GM23338 (cell line): Measurements from ENCODE around the gene UST. TPM values are rescaled to one million over a fixed set of nuclear protein-coding genes. Genes with fewer than 3 reads are reported as not detected.

ENCODE experiments used
- ATAC-seq: fragments of 200-7000 bp; cut with Tn5 transposase; 3 replicates; pipeline ENCODE4 v1.9.1; 2020
- DNase-seq: peaks from one replicate; pipeline ENCODE4 v3.0.0-alpha.2; 2015; ENCODE audit warnings: low spot score
- H2AFZ ChIP-seq: fragments of 200-600 bp; sonication (generic); 2 replicates; pipeline ENCODE4 v1.8.0; 2016; ENCODE audit warnings: antibody characterized with exemption, mild to moderate bottlenecking, moderate library complexity
- H3F3A ChIP-seq: fragments of 200-600 bp; sonication (generic); replicated peaks from 2 replicates; pipeline ENCODE4 v1.8.0; 2017; ENCODE audit warnings: antibody characterized with exemption, mixed run types, low read depth
- H3K27ac ChIP-seq: fragments of 200-600 bp; sonication (generic); 2 replicates; pipeline ENCODE4 v1.6.1; 2016; ENCODE audit warnings: low read depth
- H3K27me3 ChIP-seq: fragments of 200-600 bp; sonication (generic); 2 replicates; pipeline ENCODE4 v1.8.0; 2016; ENCODE audit warnings: mild to moderate bottlenecking, mixed run types, moderate library complexity; ENCODE audit not compliant: insufficient read depth
- H3K36me3 ChIP-seq: fragments of 200-600 bp; sonication (generic); 2 replicates; pipeline ENCODE4 v1.8.0; 2016; ENCODE audit warnings: mild to moderate bottlenecking; ENCODE audit not compliant: insufficient read depth
- H3K4me1 ChIP-seq: fragments of 200-600 bp; sonication (generic); 2 replicates; pipeline ENCODE4 v1.8.0; 2016; ENCODE audit warnings: mild to moderate bottlenecking, moderate library complexity; ENCODE audit not compliant: insufficient read depth
- H3K4me2 ChIP-seq: fragments of 200-600 bp; sonication (generic); 2 replicates; pipeline ENCODE4 v1.7.1; 2017; ENCODE audit warnings: mixed run types
- H3K4me3 ChIP-seq: fragments of 200-600 bp; sonication (generic); 2 replicates; pipeline ENCODE4 v1.6.1; 2016; ENCODE audit warnings: mixed run types
- H3K79me2 ChIP-seq: fragments of 200-600 bp; sonication (generic); replicated peaks from 2 replicates; pipeline ENCODE4 v1.8.0; 2017; ENCODE audit warnings: mild to moderate bottlenecking; ENCODE audit not compliant: insufficient read depth
- H3K9me2 ChIP-seq: fragments of 200-600 bp; sonication (generic); 2 replicates; pipeline ENCODE4 v1.8.0; 2017; ENCODE audit not compliant: insufficient read depth
- H4K20me1 ChIP-seq: fragments of 200-600 bp; sonication (generic); replicated peaks from 2 replicates; pipeline ENCODE4 v1.8.0; 2017; ENCODE audit warnings: mild to moderate bottlenecking; ENCODE audit not compliant: insufficient read depth
- H3K27ac Mint-ChIP-seq: 2 replicates; pipeline ENCODE4 v1.8.0; 2020; ENCODE audit warnings: inconsistent platforms, mild to moderate bottlenecking, moderate library complexity, mixed read lengths
- H3K27me3 Mint-ChIP-seq: 3 replicates; pipeline ENCODE4 v1.8.0; 2022; ENCODE audit warnings: low read depth, mild to moderate bottlenecking, moderate library complexity, mixed read lengths, inconsistent platforms; ENCODE audit not compliant: insufficient read depth, poor library complexity
- H3K36me3 Mint-ChIP-seq: 3 replicates; pipeline ENCODE4 v1.8.0; 2021; ENCODE audit warnings: low read depth, mild to moderate bottlenecking, inconsistent platforms, moderate library complexity, mixed read lengths
- H3K4me1 Mint-ChIP-seq: 3 replicates; pipeline ENCODE4 v1.8.0; 2020; ENCODE audit warnings: mild to moderate bottlenecking, inconsistent platforms, mixed read lengths
- H3K4me3 Mint-ChIP-seq: 3 replicates; pipeline ENCODE4 v1.8.0; 2021; ENCODE audit warnings: moderate library complexity, mild to moderate bottlenecking, inconsistent platforms, mixed read lengths
- H3K9me3 Mint-ChIP-seq: 3 replicates; pipeline ENCODE4 v1.8.0; 2020; ENCODE audit warnings: moderate library complexity, mild to moderate bottlenecking, inconsistent platforms, mixed read lengths
- CREB1 ChIP-seq: fragments of 250-450 bp; sonication (Bioruptor Pico); IDR thresholded peaks from 2 replicates; pipeline ENCODE4 v1.5.0; 2020; ENCODE audit warnings: low read depth, mild to moderate bottlenecking, moderate library complexity
- EZH2phosphoT487 ChIP-seq: fragments of 200-600 bp; sonication (generic); IDR thresholded peaks from one replicate; pipeline ENCODE4 v1.8.1; 2018; ENCODE audit warnings: antibody characterized with exemption; ENCODE audit not compliant: unreplicated experiment
- NANOG ChIP-seq: IDR thresholded peaks from 2 replicates; pipeline ENCODE4 v1.6.1; 2016; ENCODE audit warnings: antibody characterized with exemption, borderline replicate concordance
- POLR2AphosphoS5 ChIP-seq: IDR thresholded peaks from 2 replicates; pipeline ENCODE4 v1.6.1; 2016; ENCODE audit warnings: antibody characterized with exemption, low read depth
- STAT1 ChIP-seq: IDR thresholded peaks from one replicate; pipeline ENCODE4 v1.6.1; 2016; ENCODE audit warnings: antibody characterized with exemption; ENCODE audit not compliant: unreplicated experiment
- ZNF331 ChIP-seq: fragments of 250-450 bp; sonication (Bioruptor Pico); IDR thresholded peaks from 2 replicates; pipeline ENCODE4 v1.5.0; 2020; ENCODE audit warnings: low read depth, mild to moderate bottlenecking, moderate library complexity
- polyA plus RNA-seq: library from polyadenylated mRNA; unstranded; fragments of >200 nt; fragmentation: Nextera tagmentation; extraction: Ambion mirVana; gene quantifications from 2 replicates; pipeline ENCODE4 v1.2.1, GENCODE V29; 2016
- total RNA-seq: library from RNA; depleted of rRNA; stranded (reverse); fragments of >200 nt; shearing (Covaris generic); gene quantifications from 2 replicates; pipeline ENCODE4 v1.2.3, GENCODE V29; 2014
- TF ChIP-seq, protein P1 (sequence below): fragments of 250-450 bp; sonication (Bioruptor Pico); IDR thresholded peaks from 2 replicates; pipeline ENCODE4 v1.5.0; 2020; ENCODE audit warnings: mild to moderate bottlenecking, moderate library complexity
- TF ChIP-seq, protein P2 (sequence below): IDR thresholded peaks from 2 replicates; pipeline ENCODE4 v1.6.1; 2016; ENCODE audit warnings: antibody characterized with exemption
- TF ChIP-seq, protein P3 (sequence below): IDR thresholded peaks from one replicate; pipeline ENCODE4 v1.6.1; 2018; ENCODE audit warnings: antibody characterized with exemption; ENCODE audit not compliant: unreplicated experiment
- TF ChIP-seq, protein P4 (sequence below), 2 experiments: fragments of 200-600 bp in 1 of 2; sonication (generic) in 1 of 2; conservative IDR thresholded peaks; 2 replicates each; pipeline versions ENCODE4 v1.5.1 to v1.6.1; 2016 to 2017; ENCODE audit warnings: antibody characterized with exemption in 2 of 2, low read depth in 2 of 2, mild to moderate bottlenecking in 2 of 2, moderate library complexity in 1 of 2

The UST gene
- total and polyA plus RNA-seq, 2 experiments from 2014 or later: 12.6 to 33.0 TPM

DNA sequence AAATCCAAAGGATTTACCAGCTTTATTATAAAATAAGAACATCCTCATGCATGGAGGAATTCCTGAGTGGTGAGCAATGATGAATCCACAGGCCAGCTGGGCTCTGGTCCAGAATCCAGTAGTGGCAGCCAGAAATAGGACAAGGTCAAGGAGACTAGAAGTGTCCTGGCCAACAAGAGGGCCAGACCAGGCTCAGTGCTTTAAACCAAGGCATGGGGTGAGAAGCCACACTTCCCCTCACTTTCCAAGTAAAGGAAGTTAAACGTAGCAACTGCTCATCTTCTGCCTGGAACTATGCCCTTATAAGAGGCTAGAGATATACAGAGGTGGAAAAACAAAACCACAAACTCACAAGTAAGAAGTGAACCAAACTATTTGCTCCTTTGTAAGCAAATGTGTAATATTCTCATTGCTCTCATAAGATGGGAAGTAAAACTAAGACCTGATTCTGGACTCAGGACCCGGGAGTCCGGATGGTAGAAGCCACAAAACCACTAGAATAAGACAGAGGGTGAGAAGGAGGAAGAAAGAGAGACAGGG is 253.2 kb downstream of the UST start:
- H3K27ac ChIP-seq: no peak overlapping the region
- no peak overlapping the region for H3K4me3 Mint-ChIP-seq

DNA sequence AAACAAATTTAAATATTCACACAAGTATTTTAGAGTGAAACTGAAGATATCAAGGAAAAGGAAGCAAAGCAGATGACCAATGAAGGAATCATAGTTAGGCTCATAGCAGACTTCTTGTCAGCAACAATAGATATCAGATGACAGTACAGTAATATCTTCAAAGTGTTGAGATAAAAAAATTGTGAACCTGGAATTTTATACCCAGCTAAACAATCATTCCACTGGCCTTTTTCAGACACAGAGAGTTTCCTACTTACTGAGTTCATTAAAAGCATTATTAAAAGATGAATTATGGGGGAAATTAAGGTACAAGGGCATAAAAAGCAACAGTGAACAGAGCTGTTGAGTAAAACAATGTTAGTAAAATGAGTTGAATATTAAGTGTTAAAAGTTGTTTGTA is 254.6 kb downstream of the UST start:
- Histone ChIP-seq H3K27ac (no peak overlapping the region), H4K20me1 (no peaks in the 10 kb centered on the region), H3F3A (no peaks in the 10 kb centered on the region), H3K4me3 (no peak overlapping the region), H3K4me1 (no peaks in the 10 kb centered on the region), H3K27me3 (no peaks in the 10 kb centered on the region), H2AFZ (no peak overlapping the region), H3K9me2 (peaks cover 6% of the 10 kb centered on the region; the same call in 1 of the 2 replicates), H3K4me2 (no peak overlapping the region), H3K36me3 (peaks cover 18% of the 10 kb centered on the region), H3K79me2 (no peaks in the 10 kb centered on the region)
- ATAC-seq (no peak), DNase-seq (no peak)
- Mint-ChIP-seq H3K9me3 (peaks cover 29% of the 10 kb centered on the region), H3K27ac (no peak overlapping the region), H3K4me3 (no peak overlapping the region), H3K4me1 (peaks cover 2% of the 10 kb centered on the region; the same call in 1 of the 3 replicates), H3K36me3 (peaks cover 66% of the 10 kb centered on the region), H3K27me3 (no peaks in the 10 kb centered on the region)
- TF ChIP-seq ZNF331 (CRISPR knock-in tag) (no peak), NANOG (no peak), POLR2AphosphoS5 (no peak), EZH2phosphoT487 (no peak), STAT1 (no peak)
- TF ChIP-seq, protein P1, sequence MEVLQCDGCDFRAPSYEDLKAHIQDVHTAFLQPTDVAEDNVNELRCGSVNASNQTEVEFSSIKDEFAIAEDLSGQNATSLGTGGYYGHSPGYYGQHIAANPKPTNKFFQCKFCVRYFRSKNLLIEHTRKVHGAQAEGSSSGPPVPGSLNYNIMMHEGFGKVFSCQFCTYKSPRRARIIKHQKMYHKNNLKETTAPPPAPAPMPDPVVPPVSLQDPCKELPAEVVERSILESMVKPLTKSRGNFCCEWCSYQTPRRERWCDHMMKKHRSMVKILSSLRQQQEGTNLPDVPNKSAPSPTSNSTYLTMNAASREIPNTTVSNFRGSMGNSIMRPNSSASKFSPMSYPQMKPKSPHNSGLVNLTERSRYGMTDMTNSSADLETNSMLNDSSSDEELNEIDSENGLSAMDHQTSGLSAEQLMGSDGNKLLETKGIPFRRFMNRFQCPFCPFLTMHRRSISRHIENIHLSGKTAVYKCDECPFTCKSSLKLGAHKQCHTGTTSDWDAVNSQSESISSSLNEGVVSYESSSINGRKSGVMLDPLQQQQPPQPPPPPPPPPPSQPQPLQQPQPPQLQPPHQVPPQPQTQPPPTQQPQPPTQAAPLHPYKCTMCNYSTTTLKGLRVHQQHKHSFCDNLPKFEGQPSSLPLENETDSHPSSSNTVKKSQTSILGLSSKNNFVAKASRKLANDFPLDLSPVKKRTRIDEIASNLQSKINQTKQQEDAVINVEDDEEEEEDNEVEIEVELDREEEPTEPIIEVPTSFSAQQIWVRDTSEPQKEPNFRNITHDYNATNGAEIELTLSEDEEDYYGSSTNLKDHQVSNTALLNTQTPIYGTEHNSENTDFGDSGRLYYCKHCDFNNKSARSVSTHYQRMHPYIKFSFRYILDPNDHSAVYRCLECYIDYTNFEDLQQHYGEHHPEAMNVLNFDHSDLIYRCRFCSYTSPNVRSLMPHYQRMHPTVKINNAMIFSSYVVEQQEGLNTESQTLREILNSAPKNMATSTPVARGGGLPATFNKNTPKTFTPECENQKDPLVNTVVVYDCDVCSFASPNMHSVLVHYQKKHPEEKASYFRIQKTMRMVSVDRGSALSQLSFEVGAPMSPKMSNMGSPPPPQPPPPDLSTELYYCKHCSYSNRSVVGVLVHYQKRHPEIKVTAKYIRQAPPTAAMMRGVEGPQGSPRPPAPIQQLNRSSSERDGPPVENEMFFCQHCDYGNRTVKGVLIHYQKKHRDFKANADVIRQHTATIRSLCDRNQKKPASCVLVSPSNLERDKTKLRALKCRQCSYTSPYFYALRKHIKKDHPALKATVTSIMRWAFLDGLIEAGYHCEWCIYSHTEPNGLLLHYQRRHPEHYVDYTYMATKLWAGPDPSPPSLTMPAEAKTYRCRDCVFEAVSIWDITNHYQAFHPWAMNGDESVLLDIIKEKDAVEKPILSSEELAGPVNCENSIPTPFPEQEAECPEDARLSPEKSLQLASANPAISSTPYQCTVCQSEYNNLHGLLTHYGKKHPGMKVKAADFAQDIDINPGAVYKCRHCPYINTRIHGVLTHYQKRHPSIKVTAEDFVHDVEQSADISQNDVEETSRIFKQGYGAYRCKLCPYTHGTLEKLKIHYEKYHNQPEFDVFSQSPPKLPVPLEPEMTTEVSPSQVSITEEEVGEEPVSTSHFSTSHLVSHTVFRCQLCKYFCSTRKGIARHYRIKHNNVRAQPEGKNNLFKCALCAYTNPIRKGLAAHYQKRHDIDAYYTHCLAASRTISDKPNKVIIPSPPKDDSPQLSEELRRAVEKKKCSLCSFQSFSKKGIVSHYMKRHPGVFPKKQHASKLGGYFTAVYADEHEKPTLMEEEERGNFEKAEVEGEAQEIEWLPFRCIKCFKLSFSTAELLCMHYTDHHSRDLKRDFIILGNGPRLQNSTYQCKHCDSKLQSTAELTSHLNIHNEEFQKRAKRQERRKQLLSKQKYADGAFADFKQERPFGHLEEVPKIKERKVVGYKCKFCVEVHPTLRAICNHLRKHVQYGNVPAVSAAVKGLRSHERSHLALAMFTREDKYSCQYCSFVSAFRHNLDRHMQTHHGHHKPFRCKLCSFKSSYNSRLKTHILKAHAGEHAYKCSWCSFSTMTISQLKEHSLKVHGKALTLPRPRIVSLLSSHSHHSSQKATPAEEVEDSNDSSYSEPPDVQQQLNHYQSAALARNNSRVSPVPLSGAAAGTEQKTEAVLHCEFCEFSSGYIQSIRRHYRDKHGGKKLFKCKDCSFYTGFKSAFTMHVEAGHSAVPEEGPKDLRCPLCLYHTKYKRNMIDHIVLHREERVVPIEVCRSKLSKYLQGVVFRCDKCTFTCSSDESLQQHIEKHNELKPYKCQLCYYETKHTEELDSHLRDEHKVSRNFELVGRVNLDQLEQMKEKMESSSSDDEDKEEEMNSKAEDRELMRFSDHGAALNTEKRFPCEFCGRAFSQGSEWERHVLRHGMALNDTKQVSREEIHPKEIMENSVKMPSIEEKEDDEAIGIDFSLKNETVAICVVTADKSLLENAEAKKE (CRISPR knock-in tag): no peak
- TF ChIP-seq, protein P2, sequence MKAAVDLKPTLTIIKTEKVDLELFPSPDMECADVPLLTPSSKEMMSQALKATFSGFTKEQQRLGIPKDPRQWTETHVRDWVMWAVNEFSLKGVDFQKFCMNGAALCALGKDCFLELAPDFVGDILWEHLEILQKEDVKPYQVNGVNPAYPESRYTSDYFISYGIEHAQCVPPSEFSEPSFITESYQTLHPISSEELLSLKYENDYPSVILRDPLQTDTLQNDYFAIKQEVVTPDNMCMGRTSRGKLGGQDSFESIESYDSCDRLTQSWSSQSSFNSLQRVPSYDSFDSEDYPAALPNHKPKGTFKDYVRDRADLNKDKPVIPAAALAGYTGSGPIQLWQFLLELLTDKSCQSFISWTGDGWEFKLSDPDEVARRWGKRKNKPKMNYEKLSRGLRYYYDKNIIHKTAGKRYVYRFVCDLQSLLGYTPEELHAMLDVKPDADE: no peak
- TF ChIP-seq, protein P3, sequence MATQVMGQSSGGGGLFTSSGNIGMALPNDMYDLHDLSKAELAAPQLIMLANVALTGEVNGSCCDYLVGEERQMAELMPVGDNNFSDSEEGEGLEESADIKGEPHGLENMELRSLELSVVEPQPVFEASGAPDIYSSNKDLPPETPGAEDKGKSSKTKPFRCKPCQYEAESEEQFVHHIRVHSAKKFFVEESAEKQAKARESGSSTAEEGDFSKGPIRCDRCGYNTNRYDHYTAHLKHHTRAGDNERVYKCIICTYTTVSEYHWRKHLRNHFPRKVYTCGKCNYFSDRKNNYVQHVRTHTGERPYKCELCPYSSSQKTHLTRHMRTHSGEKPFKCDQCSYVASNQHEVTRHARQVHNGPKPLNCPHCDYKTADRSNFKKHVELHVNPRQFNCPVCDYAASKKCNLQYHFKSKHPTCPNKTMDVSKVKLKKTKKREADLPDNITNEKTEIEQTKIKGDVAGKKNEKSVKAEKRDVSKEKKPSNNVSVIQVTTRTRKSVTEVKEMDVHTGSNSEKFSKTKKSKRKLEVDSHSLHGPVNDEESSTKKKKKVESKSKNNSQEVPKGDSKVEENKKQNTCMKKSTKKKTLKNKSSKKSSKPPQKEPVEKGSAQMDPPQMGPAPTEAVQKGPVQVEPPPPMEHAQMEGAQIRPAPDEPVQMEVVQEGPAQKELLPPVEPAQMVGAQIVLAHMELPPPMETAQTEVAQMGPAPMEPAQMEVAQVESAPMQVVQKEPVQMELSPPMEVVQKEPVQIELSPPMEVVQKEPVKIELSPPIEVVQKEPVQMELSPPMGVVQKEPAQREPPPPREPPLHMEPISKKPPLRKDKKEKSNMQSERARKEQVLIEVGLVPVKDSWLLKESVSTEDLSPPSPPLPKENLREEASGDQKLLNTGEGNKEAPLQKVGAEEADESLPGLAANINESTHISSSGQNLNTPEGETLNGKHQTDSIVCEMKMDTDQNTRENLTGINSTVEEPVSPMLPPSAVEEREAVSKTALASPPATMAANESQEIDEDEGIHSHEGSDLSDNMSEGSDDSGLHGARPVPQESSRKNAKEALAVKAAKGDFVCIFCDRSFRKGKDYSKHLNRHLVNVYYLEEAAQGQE: no peak
- TF ChIP-seq, protein P4, sequence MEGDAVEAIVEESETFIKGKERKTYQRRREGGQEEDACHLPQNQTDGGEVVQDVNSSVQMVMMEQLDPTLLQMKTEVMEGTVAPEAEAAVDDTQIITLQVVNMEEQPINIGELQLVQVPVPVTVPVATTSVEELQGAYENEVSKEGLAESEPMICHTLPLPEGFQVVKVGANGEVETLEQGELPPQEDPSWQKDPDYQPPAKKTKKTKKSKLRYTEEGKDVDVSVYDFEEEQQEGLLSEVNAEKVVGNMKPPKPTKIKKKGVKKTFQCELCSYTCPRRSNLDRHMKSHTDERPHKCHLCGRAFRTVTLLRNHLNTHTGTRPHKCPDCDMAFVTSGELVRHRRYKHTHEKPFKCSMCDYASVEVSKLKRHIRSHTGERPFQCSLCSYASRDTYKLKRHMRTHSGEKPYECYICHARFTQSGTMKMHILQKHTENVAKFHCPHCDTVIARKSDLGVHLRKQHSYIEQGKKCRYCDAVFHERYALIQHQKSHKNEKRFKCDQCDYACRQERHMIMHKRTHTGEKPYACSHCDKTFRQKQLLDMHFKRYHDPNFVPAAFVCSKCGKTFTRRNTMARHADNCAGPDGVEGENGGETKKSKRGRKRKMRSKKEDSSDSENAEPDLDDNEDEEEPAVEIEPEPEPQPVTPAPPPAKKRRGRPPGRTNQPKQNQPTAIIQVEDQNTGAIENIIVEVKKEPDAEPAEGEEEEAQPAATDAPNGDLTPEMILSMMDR (conservative IDR thresholded peaks at IDR 0.05; ENCODE audit: low read depth in 2 of 2): no peak

More for the DNA sequence above, 253.2 kb downstream of the UST start:
- Histone ChIP-seq H4K20me1 (no peaks in the 10 kb centered on the region), H3K4me3 (no peak overlapping the region), H2AFZ (no peak overlapping the region), H3K79me2 (no peaks in the 10 kb centered on the region), H3K9me2 (peaks cover 3% of the 10 kb centered on the region; the same call in 1 of the 2 replicates), H3K4me2 (no peak overlapping the region), H3F3A (no peaks in the 10 kb centered on the region), H3K27me3 (no peaks in the 10 kb centered on the region), H3K36me3 (peaks cover 6% of the 10 kb centered on the region; the same call in 1 of the 2 replicates), H3K4me1 (no peaks in the 10 kb centered on the region)
- Mint-ChIP-seq H3K27ac (no peak overlapping the region), H3K36me3 (peaks cover 60% of the 10 kb centered on the region), H3K4me1 (peaks cover 8% of the 10 kb centered on the region), H3K9me3 (peaks cover 22% of the 10 kb centered on the region), H3K27me3 (no peaks in the 10 kb centered on the region)
- ATAC-seq (no peak), DNase-seq (no peak)
- TF ChIP-seq CREB1 (CRISPR knock-in tag): no peak
